Measurements from ENCODE around the gene SP100. TPM values are rescaled to one million over a fixed set of nuclear protein-coding genes. Genes with fewer than 3 reads are reported as not detected.
"Not testable (repeated sequence)": the region's sequence is repeated elsewhere in the genome, so short reads cannot be mapped to it uniquely, and the experiment has no call there.

The SP100 gene
- total and polyA plus RNA-seq, 3 donors from 2014 or later: 15.2 to 43.7 (median 26.8) TPM

GRCh38 chr2:230435431-230435830 is 19.4 kb downstream of the SP100 start:
- DNase-seq: no peak
- Histone ChIP-seq H3K4me3 (no peak overlapping the region), H3K4me1 (no peaks in the 10 kb centered on the region), H3K9me3 (no peaks in the 10 kb centered on the region), H3K36me3 (ENCODE audit: low read depth, missing control alignments) (no peaks in the 10 kb centered on the region), H3K27ac (no peak overlapping the region), H3K27me3 (no peaks in the 10 kb centered on the region)
- intact Hi-C loops (cut with DNase I; ENCODE audit: low total_unique reads): no loop called here
- WGBS, 2 donors: 93 to 94% methylated on average over 2 of the region's 2 CpGs
- TF ChIP-seq POLR2A (IDR thresholded peaks at IDR 0.05) (no peak), CTCF (IDR thresholded peaks at IDR 0.05) (no peak)

- H3K4me3 ChIP-seq; intact Hi-C loops (cut with DNase I; ENCODE audit: low total_unique reads); H3K27ac ChIP-seq: not testable (repeated sequence)
These were observed 23.1 kb downstream of the SP100 start for GRCh38 chr2:230439121-230439520.

GRCh38 chr2:230439590-230439989 is 23.6 kb downstream of the SP100 start:
- Histone ChIP-seq H3K36me3 (ENCODE audit: low read depth, missing control alignments) (no peaks in the 10 kb centered on the region), H3K27ac (no peak overlapping the region), H3K27me3 (no peaks in the 10 kb centered on the region), H3K4me3 (no peak overlapping the region), H3K4me1 (no peaks in the 10 kb centered on the region), H3K9me3 (no peaks in the 10 kb centered on the region)
- no peak for DNase-seq
- no peak for TF ChIP-seq POLR2A (IDR thresholded peaks at IDR 0.05)
- TF ChIP-seq CTCF (IDR thresholded peaks at IDR 0.05): no peak
- 29 to 37% methylated on average over 2 of the region's 2 CpGs for WGBS, 2 donors
- intact Hi-C loops (cut with DNase I; ENCODE audit: low total_unique reads): no loop called here

More at GRCh38 chr2:230439121-230439520, 23.1 kb downstream of the SP100 start:
- not testable (repeated sequence) for H3K9me3 ChIP-seq; H3K27me3 ChIP-seq; DNase-seq; H3K4me1 ChIP-seq; H3K36me3 ChIP-seq (ENCODE audit: low read depth, missing control alignments)

- Histone ChIP-seq H3K27ac (no peak overlapping the region), H3K4me3 (no peak overlapping the region), H3K36me3 (ENCODE audit: low read depth, missing control alignments) (no peaks in the 10 kb centered on the region), H3K9me3 (no peaks in the 10 kb centered on the region), H3K4me1 (no peaks in the 10 kb centered on the region), H3K27me3 (no peaks in the 10 kb centered on the region)
- intact Hi-C loops (cut with DNase I; ENCODE audit: low total_unique reads): no loop called here
- 70 to 81% methylated on average over 4 of the region's 4 CpGs for WGBS, 2 donors
- DNase-seq: no peak
- TF ChIP-seq CTCF (IDR thresholded peaks at IDR 0.05) (no peak), POLR2A (IDR thresholded peaks at IDR 0.05) (no peak)
These were observed 25.4 kb downstream of the SP100 start for GRCh38 chr2:230441227-230441897.

GRCh38 chr2:230443541-230443940 is 27.5 kb downstream of the SP100 start:
- DNase-seq: no peak
- no peaks in the 10 kb centered on the region for H3K36me3 ChIP-seq (ENCODE audit: low read depth, missing control alignments)
- H3K4me1 ChIP-seq: no peaks in the 10 kb centered on the region

More at GRCh38 chr2:230443541-230443940, 27.5 kb downstream of the SP100 start:
- Histone ChIP-seq H3K4me3 (no peak overlapping the region), H3K9me3 (no peaks in the 10 kb centered on the region), H3K27me3 (no peaks in the 10 kb centered on the region), H3K27ac (no peak overlapping the region)
- 88 to 96% methylated on average over 2 of the region's 2 CpGs for WGBS, 2 donors
- intact Hi-C loops (cut with DNase I; ENCODE audit: low total_unique reads): no loop called here
- no peak for TF ChIP-seq CTCF (IDR thresholded peaks at IDR 0.05)
- no peak for TF ChIP-seq POLR2A (IDR thresholded peaks at IDR 0.05)

Measured in testis (tissue), 3 donors.